OCI-LY1 (cell line): ENCODE data around the gene HORMAD2.

Experiments
- EZH2 ChIP-seq: fragments of 200-600 bp; sonication (generic), shearing (Covaris generic); IDR thresholded peaks from 2 replicates; pipeline ENCODE4 v1.8.0; 2017; ENCODE audit warnings: borderline replicate concordance, mixed run types, mild to moderate bottlenecking, antibody characterized with exemption, low read length, moderate library complexity, mixed read lengths
- TF ChIP-seq, protein P1 (sequence below): fragments of 200-600 bp; sonication (generic), shearing (Covaris generic); IDR thresholded peaks from 2 replicates; pipeline ENCODE4 v1.5.1; 2017; ENCODE audit warnings: mild to moderate bottlenecking, antibody characterized with exemption, low read length, moderate library complexity, mixed read lengths

DNA sequence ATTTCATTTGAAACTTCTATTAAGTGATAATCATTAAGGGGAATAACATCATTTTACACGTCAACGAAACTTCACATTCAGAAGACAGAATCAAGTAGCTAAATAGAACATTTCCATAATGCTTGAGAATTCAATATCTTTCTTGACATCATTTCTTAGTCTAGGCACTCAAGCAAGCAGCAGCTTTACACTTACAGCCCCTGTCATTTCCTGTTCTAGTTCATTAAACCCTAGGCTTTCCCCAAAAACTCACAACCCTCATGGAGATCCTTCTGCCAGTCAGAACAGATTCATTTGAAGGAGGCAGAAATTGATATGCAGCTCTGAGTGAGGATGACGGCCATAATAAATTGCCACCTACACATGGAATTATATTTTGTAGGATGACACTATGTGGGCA is 5.3 kb upstream of the HORMAD2 start:
- TF ChIP-seq EZH2 = no peak
- TF ChIP-seq, protein P1, sequence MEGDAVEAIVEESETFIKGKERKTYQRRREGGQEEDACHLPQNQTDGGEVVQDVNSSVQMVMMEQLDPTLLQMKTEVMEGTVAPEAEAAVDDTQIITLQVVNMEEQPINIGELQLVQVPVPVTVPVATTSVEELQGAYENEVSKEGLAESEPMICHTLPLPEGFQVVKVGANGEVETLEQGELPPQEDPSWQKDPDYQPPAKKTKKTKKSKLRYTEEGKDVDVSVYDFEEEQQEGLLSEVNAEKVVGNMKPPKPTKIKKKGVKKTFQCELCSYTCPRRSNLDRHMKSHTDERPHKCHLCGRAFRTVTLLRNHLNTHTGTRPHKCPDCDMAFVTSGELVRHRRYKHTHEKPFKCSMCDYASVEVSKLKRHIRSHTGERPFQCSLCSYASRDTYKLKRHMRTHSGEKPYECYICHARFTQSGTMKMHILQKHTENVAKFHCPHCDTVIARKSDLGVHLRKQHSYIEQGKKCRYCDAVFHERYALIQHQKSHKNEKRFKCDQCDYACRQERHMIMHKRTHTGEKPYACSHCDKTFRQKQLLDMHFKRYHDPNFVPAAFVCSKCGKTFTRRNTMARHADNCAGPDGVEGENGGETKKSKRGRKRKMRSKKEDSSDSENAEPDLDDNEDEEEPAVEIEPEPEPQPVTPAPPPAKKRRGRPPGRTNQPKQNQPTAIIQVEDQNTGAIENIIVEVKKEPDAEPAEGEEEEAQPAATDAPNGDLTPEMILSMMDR = no peak
